Activated T-cell treated with anti-CD3 and anti-CD28 coated beads for 48 hours (primary cell): ENCODE results near the gene STARD13.

Source experiments
- DNase-seq: peaks from one replicate; pipeline ENCODE4 v3.0.0-alpha.2; 2020; ENCODE audit warnings: low read depth

STARD13 gene

GRCh38 chr13:33228648-33229445 is 56.7 kb downstream of the STARD13 start:
- DNase-seq = no peak

DNA sequence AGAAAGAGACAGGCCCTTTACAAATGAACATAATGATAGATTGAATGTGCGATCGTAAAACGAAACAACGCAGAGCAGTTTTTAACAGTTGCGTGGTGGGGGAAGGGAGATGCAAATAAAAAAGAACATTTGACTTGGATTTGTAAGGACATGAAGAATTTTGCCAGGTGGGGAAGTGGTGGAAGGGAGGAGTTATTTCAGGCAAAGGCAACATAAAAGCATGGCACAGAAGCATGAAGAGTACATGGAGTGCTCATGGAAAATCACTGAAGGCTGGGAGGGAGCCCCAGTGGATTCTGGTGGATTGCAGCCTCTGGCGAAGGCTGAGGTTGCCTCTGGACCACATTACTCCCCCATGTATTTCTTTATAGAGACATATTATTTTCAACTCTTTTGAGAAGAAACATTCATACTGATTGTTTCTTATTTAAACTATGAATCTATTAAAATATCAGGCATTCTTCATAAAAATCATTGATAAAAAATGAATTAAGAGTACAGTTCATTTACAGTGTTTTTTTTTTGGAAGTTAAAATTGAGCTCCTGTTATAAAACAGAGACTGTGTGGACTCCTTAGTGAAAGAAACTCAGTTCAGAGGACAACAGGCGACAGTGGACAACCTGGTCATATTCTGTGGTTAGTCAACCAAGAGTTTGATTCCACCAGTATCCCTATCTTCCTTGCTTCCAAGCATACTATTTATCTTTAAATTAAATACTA is 57.5 kb downstream of the STARD13 start:
- no peak for DNase-seq

DNA sequence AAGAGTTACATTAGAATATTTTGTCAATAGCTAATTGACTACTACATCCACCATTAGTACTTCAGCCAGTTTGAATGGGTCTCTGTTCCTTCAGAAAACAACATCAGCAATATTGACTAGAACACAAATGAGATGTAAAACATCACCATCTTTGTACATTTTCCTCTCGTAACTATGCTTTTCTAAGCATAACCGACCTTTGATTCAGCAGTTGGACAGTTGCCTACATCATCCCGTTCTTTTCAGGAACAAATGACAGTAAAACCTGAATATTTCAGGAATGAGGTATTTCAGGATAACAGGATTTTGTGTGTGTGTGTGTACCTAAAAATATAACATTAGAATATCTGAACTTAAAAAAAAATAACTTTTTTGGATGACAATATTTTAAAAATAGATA is 60.9 kb downstream of the STARD13 start:
- no peak for DNase-seq

GRCh38 chr13:33224191-33224590 is 61.4 kb downstream of the STARD13 start:
- DNase-seq = no peak

- DNase-seq = no peak
These were observed 65.6 kb downstream of the STARD13 start for GRCh38 chr13:33219926-33220325.

GRCh38 chr13:33218426-33218825 is 67.1 kb downstream of the STARD13 start:
- no peak for DNase-seq

DNA sequence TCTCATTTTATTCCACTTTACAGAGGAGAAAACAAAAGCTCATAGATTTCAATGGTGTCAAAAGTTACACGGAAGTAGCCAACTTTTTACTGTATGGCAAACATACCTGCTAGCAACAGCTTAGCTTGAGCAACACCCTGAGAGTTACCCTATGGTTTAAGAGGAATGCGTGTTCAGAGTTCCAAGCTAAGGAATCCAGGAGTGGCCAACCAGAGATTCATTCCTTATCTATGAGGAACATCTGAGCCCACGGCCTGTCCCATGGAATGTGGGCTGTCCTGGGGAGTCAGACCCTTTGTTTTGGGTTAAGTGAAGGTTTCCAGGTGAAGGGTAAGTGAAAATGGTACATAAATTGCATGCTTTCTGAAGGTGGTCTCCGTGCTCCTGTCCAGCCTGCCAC is 67.5 kb downstream of the STARD13 start:
- no peak for DNase-seq

DNA sequence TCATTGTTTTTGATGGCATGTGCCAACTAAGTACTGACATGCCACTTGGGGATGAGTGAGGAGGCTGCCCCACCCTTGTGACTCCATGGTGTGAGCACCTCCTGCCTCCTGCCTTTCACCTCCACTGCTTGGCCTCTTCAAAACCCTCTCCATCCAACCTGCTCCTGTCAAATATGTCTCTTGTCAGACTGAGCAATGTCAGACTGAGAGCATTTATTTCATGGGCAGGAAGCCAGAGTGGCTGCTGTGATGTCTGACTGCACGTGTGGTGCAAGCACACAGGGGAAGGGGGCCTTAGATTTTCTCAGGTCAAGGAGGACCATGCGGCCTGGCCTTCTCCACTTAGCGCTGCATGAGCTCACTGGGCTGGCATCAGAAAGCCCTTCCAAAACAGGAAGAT is 68.3 kb downstream of the STARD13 start:
- DNase-seq = no peak

- DNase-seq = no peak
These were observed 71.8 kb downstream of the STARD13 start for GRCh38 chr13:33213797-33214196.

DNA sequence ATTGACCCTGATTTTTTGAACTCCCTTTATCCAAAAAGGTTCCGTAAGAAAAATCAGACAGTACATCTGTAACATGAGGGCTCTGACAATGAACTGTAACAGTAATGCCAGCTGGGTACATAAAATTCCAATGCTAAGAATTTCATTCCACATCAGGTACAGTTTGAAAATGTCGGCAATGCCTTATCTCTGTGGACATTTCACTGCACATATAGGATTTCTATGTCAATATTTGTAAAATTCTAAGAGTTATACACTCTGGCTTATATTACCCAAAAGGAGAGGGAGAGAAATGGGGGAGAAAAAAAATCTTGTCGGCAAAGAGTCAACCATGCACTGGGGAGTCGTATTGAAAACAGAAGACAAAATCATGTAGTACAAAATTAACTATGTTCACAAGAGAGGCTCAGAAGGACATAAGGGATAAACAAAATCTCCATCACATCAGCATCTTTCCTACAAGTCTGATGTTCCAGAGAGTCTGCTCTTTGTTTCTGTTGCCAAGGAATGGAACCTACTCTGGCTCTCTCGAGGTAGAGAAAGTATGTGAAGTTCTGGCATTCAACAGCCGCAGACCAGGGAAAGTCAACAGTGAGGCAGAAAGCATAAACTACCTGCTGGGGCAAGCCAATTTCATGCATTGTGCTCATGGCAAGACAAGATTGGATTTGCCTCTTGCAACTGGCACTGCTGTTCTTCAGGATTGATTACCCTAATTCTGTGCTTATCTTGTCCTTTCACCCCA is 72.4 kb downstream of the STARD13 start:
- no peak for DNase-seq

GRCh38 chr13:33212396-33212795 is 73.2 kb downstream of the STARD13 start:
- no peak for DNase-seq

GRCh38 chr13:33210090-33210489 is 75.5 kb downstream of the STARD13 start:
- no peak for DNase-seq

DNA sequence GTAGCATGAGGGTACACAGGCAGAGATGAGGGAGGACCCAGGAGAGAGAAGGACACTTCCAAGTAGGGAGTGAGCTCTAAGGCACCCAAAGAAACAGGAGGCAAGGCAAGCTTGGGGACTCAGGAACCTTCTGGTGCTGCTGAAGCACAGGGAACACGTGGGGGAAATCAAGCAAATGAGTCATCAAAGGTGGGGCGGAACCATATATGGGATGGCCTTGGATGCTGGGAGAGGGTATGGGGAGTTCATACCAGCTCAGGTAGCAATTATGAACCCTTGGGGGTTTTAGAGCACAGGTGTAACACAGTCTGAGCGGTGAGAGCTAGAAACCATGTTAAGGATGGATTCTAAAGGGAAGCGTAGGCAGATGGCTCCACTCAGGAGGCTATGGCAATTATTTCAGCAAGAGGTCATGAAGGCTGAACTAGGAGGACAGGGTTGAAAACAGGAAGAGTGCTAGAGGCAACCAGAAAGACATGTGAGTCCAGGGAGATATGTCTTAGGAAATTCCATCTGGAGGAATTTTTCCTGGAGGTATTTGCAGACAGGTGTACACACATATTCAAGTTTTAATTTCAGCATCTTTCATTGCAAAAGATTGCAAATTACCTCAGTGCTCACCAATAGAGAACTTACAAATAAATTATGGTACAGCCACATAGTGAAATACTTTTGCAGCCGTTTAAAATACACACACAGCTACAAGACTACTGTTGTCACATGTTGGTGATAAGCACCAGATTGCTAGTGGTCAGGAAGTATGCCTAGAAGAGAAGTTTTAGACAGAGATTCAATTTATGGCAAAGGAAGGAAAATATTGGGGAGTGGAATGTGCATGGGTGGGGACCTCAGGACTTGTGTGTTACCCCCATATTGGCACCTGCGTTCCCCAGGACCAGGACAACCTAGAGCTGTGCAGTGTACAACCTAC is 77.0 kb downstream of the STARD13 start:
- DNase-seq = no peak

GRCh38 chr13:33207615-33207961 is 78.0 kb downstream of the STARD13 start:
- no peak for DNase-seq

DNA sequence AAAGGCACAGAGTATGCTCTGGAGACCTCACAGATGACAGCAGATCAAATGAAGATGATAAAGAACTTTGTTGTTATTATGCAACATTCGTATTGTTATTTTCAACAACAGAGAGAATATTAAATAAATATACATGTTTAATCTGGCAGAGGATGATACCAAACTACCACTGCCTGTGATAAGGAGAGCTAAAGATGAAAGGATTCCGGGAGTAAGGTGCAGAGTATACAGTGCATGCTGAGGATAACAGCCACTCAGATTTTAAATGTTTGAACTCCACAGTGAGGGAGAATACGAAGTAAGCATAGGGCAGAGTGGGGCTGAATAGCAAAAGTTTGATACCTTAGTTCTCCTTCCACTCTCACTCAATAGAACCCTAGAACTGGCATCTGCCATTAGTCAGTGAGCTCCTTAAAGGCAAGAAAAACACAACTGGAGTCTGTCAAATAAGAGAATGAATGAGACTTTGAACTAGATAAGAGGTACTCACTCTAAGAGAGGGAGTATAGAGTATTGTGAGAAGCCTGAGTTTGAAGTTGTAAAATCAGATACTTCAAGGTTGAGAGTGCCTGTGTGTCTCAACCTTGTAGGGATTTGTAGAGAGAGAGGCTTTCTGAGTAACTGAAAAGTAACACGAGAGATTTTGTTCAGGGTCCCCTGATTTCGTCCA is 78.5 kb downstream of the STARD13 start:
- no peak for DNase-seq

DNA sequence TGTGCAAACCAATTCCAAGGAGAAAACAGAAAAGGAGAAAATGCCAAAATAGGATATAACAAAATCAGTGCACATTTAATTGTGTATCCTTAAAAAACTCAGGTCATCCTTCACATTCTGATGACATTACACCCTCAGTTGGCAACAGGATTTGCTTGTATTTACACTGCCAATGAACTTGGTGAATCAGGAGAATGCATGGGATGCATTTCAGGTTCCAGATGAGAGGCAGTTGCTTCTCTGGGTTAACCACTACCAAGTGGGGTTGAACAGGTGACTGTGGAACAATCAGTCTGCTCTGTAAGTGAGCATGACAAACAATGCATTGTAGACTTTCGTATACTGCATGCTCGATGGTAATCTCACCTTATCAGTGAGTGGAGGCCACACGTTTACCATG is 79.1 kb downstream of the STARD13 start:
- no peak for DNase-seq

- no peak for DNase-seq
These were observed 79.7 kb downstream of the STARD13 start for GRCh38 chr13:33205804-33206221.

- DNase-seq = no peak
These were observed 80.3 kb downstream of the STARD13 start for GRCh38 chr13:33205224-33205623.

GRCh38 chr13:33204130-33204927 is 81.2 kb downstream of the STARD13 start:
- DNase-seq = no peak

GRCh38 chr13:33202644-33203169 is 82.8 kb downstream of the STARD13 start:
- DNase-seq = no peak
